H1 (cell line): ENCODE results near the gene SGO2.
"Not testable (repeated sequence)": the region's sequence is repeated elsewhere in the genome, so short reads cannot be mapped to it uniquely, and the experiment has no call there.

Experiments used
- CTCF ChIP-seq, 3 experiments: IDR thresholded peaks; 1 replicate in 2 of 3; 2 replicates in 1 of 3; pipeline versions ENCODE4 v1.5.1 to v1.6.1; 2011; ENCODE audit warnings: low read length in 3 of 3, mild to moderate bottlenecking in 3 of 3, inconsistent platforms in 2 of 3, low read depth in 1 of 3, moderate library complexity in 1 of 3; ENCODE audit not compliant: insufficient read depth in 1 of 3; ENCODE audit errors: control extremely low read depth in 1 of 3
- EP300 ChIP-seq, 2 experiments: IDR thresholded peaks; 1 replicate in 1 of 2; 2 replicates in 1 of 2; pipeline ENCODE4 v1.6.1; 2011 to 2012; ENCODE audit warnings: low read depth in 2 of 2, low read length in 2 of 2, mild to moderate bottlenecking in 2 of 2, borderline replicate concordance in 1 of 2, inconsistent platforms in 1 of 2, moderate library complexity in 1 of 2
- POLR2AphosphoS5 ChIP-seq: IDR thresholded peaks from 2 replicates; pipeline ENCODE4 v1.6.1; 2011; ENCODE audit warnings: low read depth, low read length
- ZNF274 ChIP-seq: IDR thresholded peaks from 2 replicates; pipeline ENCODE4 v1.7.0; 2012; ENCODE audit warnings: low read length, borderline replicate concordance; ENCODE audit errors: extremely low read depth

GRCh38 chr2:200628461-200628860 lies 102.5 kb downstream of the SGO2 start:
- TF ChIP-seq ZNF274; CTCF (IDR thresholded peaks at IDR 0.05; ENCODE audit: control extremely low read depth in 1 of 3, insufficient read depth in 1 of 3, low read depth in 1 of 3, low read length in 3 of 3); POLR2AphosphoS5; EP300 (IDR thresholded peaks at IDR 0.05; ENCODE audit: borderline replicate concordance in 1 of 2, low read depth in 2 of 2, low read length in 2 of 2): not testable (repeated sequence)
